Ishikawa (cell line): ENCODE results near the gene HDHD3.

Experiments
- CREB1 ChIP-seq: IDR thresholded peaks from 2 replicates; pipeline ENCODE4 v1.6.1; 2012; ENCODE audit warnings: low read depth
- EP300 ChIP-seq: IDR thresholded peaks from 2 replicates; pipeline ENCODE4 v1.6.1; 2012; ENCODE audit warnings: borderline replicate concordance
- FOXM1 ChIP-seq: IDR thresholded peaks from 2 replicates; pipeline ENCODE4 v1.6.1; 2012; ENCODE audit warnings: low read depth, borderline replicate concordance
- RAD21 ChIP-seq: IDR thresholded peaks from 2 replicates; pipeline ENCODE4 v1.6.1; 2012; ENCODE audit warnings: low read depth
- REST ChIP-seq: IDR thresholded peaks from 2 replicates; pipeline ENCODE4 v1.6.1; 2012; ENCODE audit warnings: low read depth, mild to moderate bottlenecking
- TAF1 ChIP-seq: IDR thresholded peaks from 2 replicates; pipeline ENCODE4 v1.6.1; 2012; ENCODE audit warnings: low read depth, mild to moderate bottlenecking
- TCF12 ChIP-seq: IDR thresholded peaks from 2 replicates; pipeline ENCODE4 v1.6.1; 2012; ENCODE audit warnings: low read depth
- YY1 ChIP-seq: IDR thresholded peaks from 2 replicates; pipeline ENCODE4 v1.6.1; 2012; ENCODE audit warnings: low read depth

GRCh38 chr9:113352411-113352810 is 24.4 kb downstream of the HDHD3 start:
- TF ChIP-seq TCF12 (no peak), FOXM1 (no peak), CREB1 (no peak), EP300 (no peak), RAD21 (no peak), REST (no peak), TAF1 (no peak), YY1 (no peak)
